Esophagus muscularis mucosa (tissue), 4 donors: ENCODE results near the gene ANLN.

Source experiments
- CTCF ChIP-seq, 3 experiments: fragments of 200-600 bp in 2 of 3; fragments of 450-650 bp in 1 of 3; sonication (generic) in 2 of 3; IDR thresholded peaks; one replicate each; pipeline ENCODE4 v1.5.1; 2017 to 2019; ENCODE audit warnings: antibody characterized with exemption in 3 of 3, mild to moderate bottlenecking in 2 of 3, moderate library complexity in 1 of 3
- EP300 ChIP-seq: sonication (generic); formaldehyde crosslinking; IDR thresholded peaks from one replicate; pipeline ENCODE4 v1.6.1; 2017; ENCODE audit warnings: antibody characterized with exemption
- POLR2A ChIP-seq: fragments of 450-650 bp; IDR thresholded peaks from one replicate; pipeline ENCODE4 v1.6.1; 2017; ENCODE audit warnings: antibody characterized with exemption, moderate library complexity, mild to moderate bottlenecking, low read depth
- POLR2AphosphoS5 ChIP-seq, 2 donors: sonication (generic); formaldehyde crosslinking; IDR thresholded peaks; one replicate each; pipeline ENCODE4 v1.6.1; 2017; ENCODE audit warnings: antibody characterized with exemption in 2 of 2

DNA sequence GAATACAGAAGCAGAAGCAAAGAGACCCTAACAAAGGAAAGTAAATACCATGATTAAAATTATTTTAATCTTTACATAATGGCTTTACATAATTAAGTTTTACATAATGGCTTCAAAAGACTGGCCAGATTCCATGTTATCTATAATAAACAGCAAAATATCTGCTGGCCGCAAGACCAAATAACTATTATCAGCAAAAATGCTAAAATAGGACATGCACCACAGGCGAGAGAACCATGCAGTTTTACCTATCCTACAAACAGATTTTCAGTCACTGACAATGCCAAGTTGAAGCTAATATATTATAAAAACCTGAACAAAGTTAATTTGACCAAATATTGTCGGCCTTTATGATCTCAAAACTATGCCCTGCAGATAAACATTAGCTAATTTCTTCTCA lies 34.2 kb upstream of the ANLN start:
- TF ChIP-seq CTCF (IDR thresholded peaks at IDR 0.05) (no peak), EP300 (no peak), POLR2A (no peak), POLR2AphosphoS5 (IDR thresholded peaks at IDR 0.05) (no peak)
